Breast epithelium (tissue), 4 donors: ENCODE data around the gene RB1. TPM values are rescaled to one million over a fixed set of nuclear protein-coding genes. Genes with fewer than 3 reads are reported as not detected.
A peak's percentile ranks its signal among the peaks of the same experiment; 100 is the strongest.

Experiments
- DNase-seq, 2 donors: peaks; one replicate each; pipeline ENCODE4 v3.0.0-alpha.2; 2019; ENCODE audit warnings: low spot score in 2 of 2
- H3K27ac ChIP-seq, 2 donors: fragments of 200-600 bp; sonication (generic) in 1 of 2; one replicate each; pipeline ENCODE4 v1.5.1; 2016 to 2019; ENCODE audit warnings: mild to moderate bottlenecking in 1 of 2
- H3K27me3 ChIP-seq, 2 donors: fragments of 200-600 bp; sonication (generic) in 1 of 2; one replicate each; pipeline versions ENCODE4 v1.5.1 to v1.6.0; 2017 to 2019; ENCODE audit warnings: control low read depth in 1 of 2, mild to moderate bottlenecking in 1 of 2
- H3K36me3 ChIP-seq: fragments of 200-600 bp; one replicate; pipeline ENCODE4 v1.5.1; 2019
- H3K4me1 ChIP-seq, 2 donors: fragments of 200-600 bp; sonication (generic); one replicate each; pipeline ENCODE4 v1.5.1; 2016 to 2019; ENCODE audit warnings: control low read depth in 1 of 2
- H3K4me3 ChIP-seq, 3 donors: fragments of 200-600 bp; sonication (generic); 1 replicate in 2 of 3; 2 replicates in 1 of 3; pipeline ENCODE4 v1.5.1; 2016 to 2019; ENCODE audit warnings: mild to moderate bottlenecking in 3 of 3, moderate library complexity in 2 of 3
- H3K9me3 ChIP-seq, 2 donors: fragments of 200-600 bp; sonication (generic) in 1 of 2; one replicate each; pipeline ENCODE4 v1.5.1; 2016 to 2019; ENCODE audit warnings: control low read depth in 1 of 2
- POLR2A ChIP-seq: fragments of 450-650 bp; IDR thresholded peaks from one replicate; pipeline ENCODE4 v1.6.1; 2016; ENCODE audit warnings: antibody characterized with exemption, mild to moderate bottlenecking, moderate library complexity
- POLR2AphosphoS5 ChIP-seq, 3 donors: sonication (generic); formaldehyde crosslinking; IDR thresholded peaks; one replicate each; pipeline ENCODE4 v1.6.1; 2017; ENCODE audit warnings: antibody characterized with exemption in 3 of 3
- intact Hi-C: fragments of 100-400 bp; cut with DNase I; formaldehyde crosslinking; loops from one replicate; pipeline ENCODE4 v1.15.1; 2023; ENCODE audit warnings: low total_unique reads
- total RNA-seq, 3 donors: library from RNA; depleted of rRNA; stranded (reverse); fragments of >200 nt; gene quantifications; one replicate each; pipeline ENCODE4 v1.1.0, GENCODE V29; 2016
- TF ChIP-seq, protein P1 (sequence below), 3 donors: fragments of 450-650 bp; IDR thresholded peaks; one replicate each; pipeline ENCODE4 v1.5.1; 2016 to 2017; ENCODE audit warnings: antibody characterized with exemption in 3 of 3, mild to moderate bottlenecking in 3 of 3, moderate library complexity in 3 of 3

Gene RB1
- total RNA-seq, 3 donors from 2014 or later = 24.0 to 45.2 (median 43.6) TPM

DNA sequence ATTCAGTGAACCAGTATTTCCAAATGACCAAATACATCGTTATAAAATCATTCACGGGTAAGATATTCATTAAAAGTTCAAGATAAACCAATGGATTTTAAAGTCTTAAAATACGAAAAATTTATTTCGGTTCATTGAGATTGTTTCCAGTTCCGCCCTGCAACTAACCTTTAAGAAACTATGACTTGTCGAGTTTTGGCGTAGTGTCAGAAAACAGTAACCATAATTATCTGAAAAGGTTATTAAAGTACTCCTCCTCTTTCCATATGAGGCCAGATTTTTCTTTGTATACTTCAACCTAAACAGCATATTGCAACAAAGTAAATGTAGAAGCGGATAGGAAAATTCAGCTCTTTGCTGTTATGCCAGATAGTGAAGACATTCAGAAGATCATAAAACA lies 83.3 kb downstream of the RB1 start:
- Histone ChIP-seq H3K9me3 (peaks cover 6 to 7% of the 10 kb centered on the region in 2 donors), H3K27ac (no peak overlapping the region), H3K27me3 (no peaks in the 10 kb centered on the region), H3K4me1 (no peaks in the 10 kb centered on the region), H3K4me3 (no peak overlapping the region), H3K36me3 (no peaks in the 10 kb centered on the region)
- DNase-seq = no peak
- TF ChIP-seq, protein P1, sequence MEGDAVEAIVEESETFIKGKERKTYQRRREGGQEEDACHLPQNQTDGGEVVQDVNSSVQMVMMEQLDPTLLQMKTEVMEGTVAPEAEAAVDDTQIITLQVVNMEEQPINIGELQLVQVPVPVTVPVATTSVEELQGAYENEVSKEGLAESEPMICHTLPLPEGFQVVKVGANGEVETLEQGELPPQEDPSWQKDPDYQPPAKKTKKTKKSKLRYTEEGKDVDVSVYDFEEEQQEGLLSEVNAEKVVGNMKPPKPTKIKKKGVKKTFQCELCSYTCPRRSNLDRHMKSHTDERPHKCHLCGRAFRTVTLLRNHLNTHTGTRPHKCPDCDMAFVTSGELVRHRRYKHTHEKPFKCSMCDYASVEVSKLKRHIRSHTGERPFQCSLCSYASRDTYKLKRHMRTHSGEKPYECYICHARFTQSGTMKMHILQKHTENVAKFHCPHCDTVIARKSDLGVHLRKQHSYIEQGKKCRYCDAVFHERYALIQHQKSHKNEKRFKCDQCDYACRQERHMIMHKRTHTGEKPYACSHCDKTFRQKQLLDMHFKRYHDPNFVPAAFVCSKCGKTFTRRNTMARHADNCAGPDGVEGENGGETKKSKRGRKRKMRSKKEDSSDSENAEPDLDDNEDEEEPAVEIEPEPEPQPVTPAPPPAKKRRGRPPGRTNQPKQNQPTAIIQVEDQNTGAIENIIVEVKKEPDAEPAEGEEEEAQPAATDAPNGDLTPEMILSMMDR (IDR thresholded peaks at IDR 0.05) = no peak
- TF ChIP-seq POLR2AphosphoS5 (IDR thresholded peaks at IDR 0.05) (no peak), POLR2A (no peak)
- intact Hi-C loops = no loop called here

DNA sequence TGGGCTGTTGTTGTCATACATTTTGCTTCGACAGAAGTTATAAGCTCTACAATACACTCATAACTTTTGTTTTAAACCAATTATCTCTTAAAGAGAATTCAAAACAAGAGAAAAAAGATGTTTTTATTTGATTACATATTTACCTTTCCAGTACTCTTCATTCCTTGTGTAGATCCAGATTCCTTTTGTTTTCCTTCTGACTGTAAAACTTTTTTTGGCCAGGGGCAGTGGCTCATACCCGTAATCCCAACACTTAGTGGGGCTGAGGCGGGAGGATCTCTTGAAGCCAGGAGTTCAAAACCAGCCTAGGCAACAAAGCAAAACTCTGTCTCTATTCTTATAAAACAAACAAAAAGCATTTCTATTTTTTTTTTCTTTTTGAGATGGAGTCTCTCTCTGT lies 87.7 kb downstream of the RB1 start:
- TF ChIP-seq, protein P1 (IDR thresholded peaks at IDR 0.05) = no peak
- no peak for TF ChIP-seq POLR2A
- no peak for TF ChIP-seq POLR2AphosphoS5 (IDR thresholded peaks at IDR 0.05)
- H3K4me1 ChIP-seq = no peaks in the 10 kb centered on the region
- no peak overlapping the region for H3K27ac ChIP-seq
- no peak for DNase-seq
- peaks cover 11% of the 10 kb centered on the region in 2 donors for H3K9me3 ChIP-seq
- no peaks in the 10 kb centered on the region for H3K27me3 ChIP-seq
- H3K36me3 ChIP-seq = no peaks in the 10 kb centered on the region
- H3K4me3 ChIP-seq = no peak overlapping the region
- intact Hi-C loops = no loop called here

DNA sequence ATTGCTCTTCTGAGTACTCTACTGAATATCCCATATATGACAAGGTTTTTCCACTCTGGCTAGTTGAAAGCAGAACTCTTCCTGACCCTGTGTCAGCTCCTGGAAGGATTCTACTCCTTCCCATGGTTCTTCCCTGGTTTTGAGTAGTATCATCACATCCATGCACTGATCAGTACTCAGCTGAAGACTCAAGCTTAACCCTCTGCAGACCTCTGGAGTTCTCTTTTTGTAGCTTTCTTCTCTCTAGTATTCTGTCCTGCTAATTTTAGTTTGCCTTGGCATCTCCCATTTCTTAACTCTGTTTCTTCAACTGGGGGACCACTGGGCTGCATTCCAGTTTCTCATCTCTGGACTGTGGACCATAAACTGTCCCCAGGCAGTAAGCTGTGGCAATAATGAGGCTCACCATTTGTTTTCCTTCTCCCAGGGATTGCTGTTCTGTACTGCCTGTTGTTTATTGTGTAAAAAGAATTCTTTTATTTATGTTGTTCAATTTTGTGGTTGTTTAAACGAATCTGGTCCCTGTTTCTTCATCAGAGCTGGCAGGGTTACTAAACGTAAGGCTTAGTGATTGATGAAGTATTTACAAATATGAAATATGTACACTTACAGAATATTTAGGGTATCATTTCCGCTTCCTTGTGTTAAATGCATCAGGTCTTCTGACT lies 89.6 kb downstream of the RB1 start:
- intact Hi-C loops = no loop called here
- Histone ChIP-seq H3K27ac (no peak overlapping the region), H3K27me3 (no peaks in the 10 kb centered on the region), H3K36me3 (no peaks in the 10 kb centered on the region), H3K4me1 (no peaks in the 10 kb centered on the region), H3K4me3 (no peak overlapping the region), H3K9me3 (peaks cover 11% of the 10 kb centered on the region in 2 donors)
- TF ChIP-seq POLR2AphosphoS5 (IDR thresholded peaks at IDR 0.05) = no peak
- no peak for DNase-seq

DNA sequence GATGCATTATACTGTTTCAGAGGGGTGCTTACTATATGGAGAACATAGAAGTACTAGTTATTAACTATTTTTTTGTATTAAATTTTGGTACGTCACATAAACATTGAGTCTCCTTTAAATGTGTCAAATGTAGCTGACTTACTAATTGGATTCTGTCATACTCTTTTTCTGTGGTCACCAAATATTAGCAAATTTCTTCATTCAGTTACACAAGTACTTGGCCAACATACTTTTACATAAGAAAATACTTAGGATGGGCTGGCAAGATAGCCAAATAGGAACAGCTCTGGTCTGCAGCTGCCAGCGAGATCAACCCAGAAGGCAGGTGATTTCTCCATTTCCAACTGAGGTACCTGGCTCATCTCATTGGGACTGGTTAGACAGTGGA lies 90.1 kb downstream of the RB1 start:
- intact Hi-C loops = no loop called here
- no peak overlapping the region for H3K27ac ChIP-seq

DNA sequence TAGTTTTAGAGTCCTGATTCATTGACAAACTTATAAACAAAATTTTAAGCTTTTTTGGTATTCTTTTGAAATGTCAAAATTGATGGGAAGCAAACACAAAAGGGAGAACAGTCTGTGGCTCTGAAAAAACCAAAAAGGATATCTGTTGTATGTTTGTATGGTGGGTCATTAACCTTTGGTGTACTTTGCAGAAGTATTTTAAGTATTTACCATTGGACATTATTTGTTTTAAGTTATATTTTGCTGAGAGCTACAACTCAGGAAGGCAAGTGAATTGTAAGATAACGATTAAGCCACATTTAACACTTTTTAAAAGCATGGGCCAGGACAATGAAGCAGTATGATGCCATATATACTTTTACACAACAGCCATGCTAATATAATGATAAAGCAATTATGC lies 94.2 kb downstream of the RB1 start:
- H3K36me3 ChIP-seq = no peaks in the 10 kb centered on the region
- H3K27me3 ChIP-seq = no peaks in the 10 kb centered on the region
- H3K4me1 ChIP-seq = peaks cover 0 to 14% of the 10 kb centered on the region in 2 donors
- no peaks in the 10 kb centered on the region for H3K9me3 ChIP-seq
- TF ChIP-seq POLR2A (no peak), POLR2AphosphoS5 (IDR thresholded peaks at IDR 0.05) (no peak)
- TF ChIP-seq, protein P1 (IDR thresholded peaks at IDR 0.05) = no peak
- DNase-seq = no peak
- H3K27ac ChIP-seq = peak overlapping the region in 1 of 2 donors; percentile 43
- no peak overlapping the region for H3K4me3 ChIP-seq
- intact Hi-C loops = no loop called here

More for the DNA sequence above, 90.1 kb downstream of the RB1 start:
- no peaks in the 10 kb centered on the region for H3K4me1 ChIP-seq
- no peaks in the 10 kb centered on the region for H3K27me3 ChIP-seq
- H3K4me3 ChIP-seq = no peak overlapping the region
- peaks cover 11% of the 10 kb centered on the region in 2 donors for H3K9me3 ChIP-seq
- no peaks in the 10 kb centered on the region for H3K36me3 ChIP-seq
- TF ChIP-seq, protein P1 (IDR thresholded peaks at IDR 0.05) = no peak
- TF ChIP-seq POLR2A (no peak), POLR2AphosphoS5 (IDR thresholded peaks at IDR 0.05) (no peak)
- DNase-seq = no peak
